ENCODE measurements around the gene SAMD9.

- TF ChIP-seq, protein P1, sequence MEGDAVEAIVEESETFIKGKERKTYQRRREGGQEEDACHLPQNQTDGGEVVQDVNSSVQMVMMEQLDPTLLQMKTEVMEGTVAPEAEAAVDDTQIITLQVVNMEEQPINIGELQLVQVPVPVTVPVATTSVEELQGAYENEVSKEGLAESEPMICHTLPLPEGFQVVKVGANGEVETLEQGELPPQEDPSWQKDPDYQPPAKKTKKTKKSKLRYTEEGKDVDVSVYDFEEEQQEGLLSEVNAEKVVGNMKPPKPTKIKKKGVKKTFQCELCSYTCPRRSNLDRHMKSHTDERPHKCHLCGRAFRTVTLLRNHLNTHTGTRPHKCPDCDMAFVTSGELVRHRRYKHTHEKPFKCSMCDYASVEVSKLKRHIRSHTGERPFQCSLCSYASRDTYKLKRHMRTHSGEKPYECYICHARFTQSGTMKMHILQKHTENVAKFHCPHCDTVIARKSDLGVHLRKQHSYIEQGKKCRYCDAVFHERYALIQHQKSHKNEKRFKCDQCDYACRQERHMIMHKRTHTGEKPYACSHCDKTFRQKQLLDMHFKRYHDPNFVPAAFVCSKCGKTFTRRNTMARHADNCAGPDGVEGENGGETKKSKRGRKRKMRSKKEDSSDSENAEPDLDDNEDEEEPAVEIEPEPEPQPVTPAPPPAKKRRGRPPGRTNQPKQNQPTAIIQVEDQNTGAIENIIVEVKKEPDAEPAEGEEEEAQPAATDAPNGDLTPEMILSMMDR (IDR thresholded peaks at IDR 0.05): no peak
- no peak for TF ChIP-seq POLR2AphosphoS5 (IDR thresholded peaks at IDR 0.05)
Observed at GRCh38 chr7:93140582-93141191, 22.9 kb upstream of the SAMD9 start.

Measured in transverse colon (tissue), 4 donors.